NB4 (cell line): ENCODE data around the gene PCDHA1.

Source experiments
- POLR2A ChIP-seq: IDR thresholded peaks from 2 replicates; pipeline ENCODE4 v1.6.1; 2011; ENCODE audit warnings: mild to moderate bottlenecking; ENCODE audit not compliant: insufficient read length; ENCODE audit errors: extremely low read depth
- TF ChIP-seq, protein P1 (sequence below): IDR thresholded peaks from one replicate; pipeline ENCODE4 v1.5.1; 2012; ENCODE audit warnings: low read depth, low read length

DNA sequence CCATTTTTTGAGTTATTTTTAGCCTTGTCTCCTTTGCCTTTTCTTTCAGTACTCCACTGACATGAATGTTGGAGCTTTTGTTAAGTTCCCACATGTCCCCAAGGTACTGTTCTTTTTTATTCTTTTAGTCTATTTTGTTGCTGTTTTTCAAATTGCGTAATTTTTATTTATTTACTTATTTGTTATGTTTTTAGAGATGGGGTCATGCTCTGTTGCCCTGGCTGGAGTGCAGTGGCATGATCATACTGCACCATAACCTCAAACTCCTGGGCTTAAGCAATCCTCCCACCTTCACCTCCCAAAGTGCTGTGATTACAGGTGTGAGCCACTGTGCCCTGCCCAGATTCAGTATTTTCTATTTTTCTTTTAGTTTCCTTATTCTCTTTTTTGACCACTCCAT, 5.4 kb upstream of the PCDHA1 start:
- TF ChIP-seq, protein P1, sequence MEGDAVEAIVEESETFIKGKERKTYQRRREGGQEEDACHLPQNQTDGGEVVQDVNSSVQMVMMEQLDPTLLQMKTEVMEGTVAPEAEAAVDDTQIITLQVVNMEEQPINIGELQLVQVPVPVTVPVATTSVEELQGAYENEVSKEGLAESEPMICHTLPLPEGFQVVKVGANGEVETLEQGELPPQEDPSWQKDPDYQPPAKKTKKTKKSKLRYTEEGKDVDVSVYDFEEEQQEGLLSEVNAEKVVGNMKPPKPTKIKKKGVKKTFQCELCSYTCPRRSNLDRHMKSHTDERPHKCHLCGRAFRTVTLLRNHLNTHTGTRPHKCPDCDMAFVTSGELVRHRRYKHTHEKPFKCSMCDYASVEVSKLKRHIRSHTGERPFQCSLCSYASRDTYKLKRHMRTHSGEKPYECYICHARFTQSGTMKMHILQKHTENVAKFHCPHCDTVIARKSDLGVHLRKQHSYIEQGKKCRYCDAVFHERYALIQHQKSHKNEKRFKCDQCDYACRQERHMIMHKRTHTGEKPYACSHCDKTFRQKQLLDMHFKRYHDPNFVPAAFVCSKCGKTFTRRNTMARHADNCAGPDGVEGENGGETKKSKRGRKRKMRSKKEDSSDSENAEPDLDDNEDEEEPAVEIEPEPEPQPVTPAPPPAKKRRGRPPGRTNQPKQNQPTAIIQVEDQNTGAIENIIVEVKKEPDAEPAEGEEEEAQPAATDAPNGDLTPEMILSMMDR = no peak
- no peak for TF ChIP-seq POLR2A
